SK-N-MC (cell line): ENCODE results near the gene KDM2A.

Experiments
- EZH2 ChIP-seq: fragments of 200-600 bp; sonication (generic); IDR thresholded peaks from one replicate; pipeline ENCODE4 v1.6.1; 2017; ENCODE audit warnings: antibody characterized with exemption
- FOXP2 ChIP-seq: optimal IDR thresholded peaks from 2 replicates; pipeline ENCODE3; 2011; ENCODE audit warnings: mild to moderate bottlenecking, moderate library complexity; ENCODE audit not compliant: insufficient read depth; ENCODE audit errors: extremely low read length, control extremely low read depth
- POLR2AphosphoS5 ChIP-seq: IDR thresholded peaks from 2 replicates; pipeline ENCODE4 v1.6.1; 2012; ENCODE audit warnings: mild to moderate bottlenecking, low read depth, low read length, borderline replicate concordance

GRCh38 chr11:67303132-67303834, 184.2 kb downstream of the KDM2A start, which contains the start of gene SSH3:
- TF ChIP-seq POLR2AphosphoS5, result no peak
- TF ChIP-seq EZH2, result no peak
- TF ChIP-seq FOXP2, result no peak
